ENCODE data around the gene SCN5A. TPM values are rescaled to one million over a fixed set of nuclear protein-coding genes. Genes with fewer than 3 reads are reported as not detected.

Gene SCN5A
- total RNA-seq, 1 donor from 2014 or later: 0.25 TPM

DNA sequence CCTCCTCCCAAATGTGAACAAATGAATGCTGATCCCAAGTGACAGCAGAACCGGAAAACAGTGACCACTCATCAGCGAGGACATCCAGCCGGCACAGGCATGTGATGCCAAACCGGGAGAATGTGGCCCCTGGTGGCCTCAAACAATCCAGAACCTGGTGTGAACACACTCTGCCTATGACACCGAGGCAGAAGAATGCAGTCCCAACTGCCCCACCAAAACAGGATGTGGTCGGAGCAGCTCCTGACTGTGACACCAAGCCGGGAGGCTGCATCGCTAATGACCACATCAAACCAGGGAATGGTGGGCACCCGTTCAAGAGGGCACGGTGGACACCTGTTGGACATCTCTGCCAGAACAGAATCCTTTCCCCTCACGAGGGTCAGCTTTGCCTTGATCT is 15.4 kb downstream of the SCN5A start:
- H3K4me1 Mint-ChIP-seq (ENCODE audit: low read depth): peaks cover 4% of the 10 kb centered on the region
- H3K36me3 Mint-ChIP-seq (ENCODE audit: low read depth): no peaks in the 10 kb centered on the region
- TF ChIP-seq, protein P1, sequence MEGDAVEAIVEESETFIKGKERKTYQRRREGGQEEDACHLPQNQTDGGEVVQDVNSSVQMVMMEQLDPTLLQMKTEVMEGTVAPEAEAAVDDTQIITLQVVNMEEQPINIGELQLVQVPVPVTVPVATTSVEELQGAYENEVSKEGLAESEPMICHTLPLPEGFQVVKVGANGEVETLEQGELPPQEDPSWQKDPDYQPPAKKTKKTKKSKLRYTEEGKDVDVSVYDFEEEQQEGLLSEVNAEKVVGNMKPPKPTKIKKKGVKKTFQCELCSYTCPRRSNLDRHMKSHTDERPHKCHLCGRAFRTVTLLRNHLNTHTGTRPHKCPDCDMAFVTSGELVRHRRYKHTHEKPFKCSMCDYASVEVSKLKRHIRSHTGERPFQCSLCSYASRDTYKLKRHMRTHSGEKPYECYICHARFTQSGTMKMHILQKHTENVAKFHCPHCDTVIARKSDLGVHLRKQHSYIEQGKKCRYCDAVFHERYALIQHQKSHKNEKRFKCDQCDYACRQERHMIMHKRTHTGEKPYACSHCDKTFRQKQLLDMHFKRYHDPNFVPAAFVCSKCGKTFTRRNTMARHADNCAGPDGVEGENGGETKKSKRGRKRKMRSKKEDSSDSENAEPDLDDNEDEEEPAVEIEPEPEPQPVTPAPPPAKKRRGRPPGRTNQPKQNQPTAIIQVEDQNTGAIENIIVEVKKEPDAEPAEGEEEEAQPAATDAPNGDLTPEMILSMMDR (IDR thresholded peaks at IDR 0.05): no peak
- peaks cover 47% of the 10 kb centered on the region for H3K27me3 Mint-ChIP-seq (ENCODE audit: low read depth)
- H3K4me3 Mint-ChIP-seq (ENCODE audit: unreplicated experiment): no peak overlapping the region
- no peak overlapping the region for H3K27ac Mint-ChIP-seq (ENCODE audit: unreplicated experiment)
- DNase-seq (ENCODE audit: low spot score): no peak
- H3K9me3 Mint-ChIP-seq (ENCODE audit: low read depth): no peaks in the 10 kb centered on the region

DNA sequence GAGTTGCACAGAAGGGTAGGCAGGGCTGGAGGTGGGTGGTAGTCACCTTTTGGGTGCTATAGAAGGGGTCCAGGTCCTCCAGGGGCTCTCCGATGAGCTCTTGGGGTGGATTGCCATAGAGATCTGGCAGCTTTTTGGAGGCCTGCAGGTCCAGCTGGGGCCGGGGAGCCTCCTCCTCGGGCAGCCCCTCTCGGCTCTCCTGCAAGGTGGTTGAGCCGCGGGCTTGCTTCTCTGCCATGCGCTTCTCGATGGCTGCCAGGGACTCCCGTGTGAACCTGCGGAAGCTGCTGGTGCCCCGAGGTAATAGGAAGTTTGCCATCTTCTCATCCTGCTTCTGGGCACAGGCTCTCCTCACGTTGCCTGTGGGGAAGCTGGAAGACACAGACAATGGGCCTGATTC is 16.5 kb downstream of the SCN5A start:
- H3K36me3 Mint-ChIP-seq (ENCODE audit: low read depth): no peaks in the 10 kb centered on the region
- peaks cover 37% of the 10 kb centered on the region for H3K27me3 Mint-ChIP-seq (ENCODE audit: low read depth)
- TF ChIP-seq, protein P1 (IDR thresholded peaks at IDR 0.05): no peak
- no peak overlapping the region for H3K4me3 Mint-ChIP-seq (ENCODE audit: unreplicated experiment)
- no peak overlapping the region for H3K27ac Mint-ChIP-seq (ENCODE audit: unreplicated experiment)
- H3K4me1 Mint-ChIP-seq (ENCODE audit: low read depth): peaks cover 4% of the 10 kb centered on the region
- no peaks in the 10 kb centered on the region for H3K9me3 Mint-ChIP-seq (ENCODE audit: low read depth)
- DNase-seq (ENCODE audit: low spot score): no peak

DNA sequence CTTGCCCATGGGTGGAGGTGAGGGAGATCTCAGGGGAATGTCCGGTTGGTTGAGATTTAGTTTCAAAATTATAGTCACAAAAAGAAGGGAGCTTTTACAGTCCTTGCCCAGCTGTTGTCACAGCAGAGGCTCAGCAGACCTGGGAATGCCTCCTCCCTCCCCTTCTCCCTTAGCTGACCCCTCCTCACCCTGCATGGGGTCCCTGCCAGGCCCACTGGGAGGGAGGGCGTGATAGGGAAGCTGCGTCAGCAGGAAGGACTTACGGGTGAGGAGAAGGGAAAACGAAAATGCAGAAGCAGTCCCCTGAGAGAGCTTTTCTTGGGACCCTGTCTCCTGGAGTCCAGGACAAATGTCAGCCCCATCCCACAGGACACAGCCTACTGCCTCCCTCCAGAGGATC is 18.9 kb downstream of the SCN5A start:
- Mint-ChIP-seq H3K36me3 (ENCODE audit: low read depth) (no peaks in the 10 kb centered on the region), H3K27me3 (ENCODE audit: low read depth) (peaks cover 20% of the 10 kb centered on the region), H3K9me3 (ENCODE audit: low read depth) (no peaks in the 10 kb centered on the region), H3K4me1 (ENCODE audit: low read depth) (peaks cover 4% of the 10 kb centered on the region), H3K27ac (ENCODE audit: unreplicated experiment) (no peak overlapping the region), H3K4me3 (ENCODE audit: unreplicated experiment) (no peak overlapping the region)
- DNase-seq (ENCODE audit: low spot score): no peak
- TF ChIP-seq, protein P1 (IDR thresholded peaks at IDR 0.05): no peak

DNA sequence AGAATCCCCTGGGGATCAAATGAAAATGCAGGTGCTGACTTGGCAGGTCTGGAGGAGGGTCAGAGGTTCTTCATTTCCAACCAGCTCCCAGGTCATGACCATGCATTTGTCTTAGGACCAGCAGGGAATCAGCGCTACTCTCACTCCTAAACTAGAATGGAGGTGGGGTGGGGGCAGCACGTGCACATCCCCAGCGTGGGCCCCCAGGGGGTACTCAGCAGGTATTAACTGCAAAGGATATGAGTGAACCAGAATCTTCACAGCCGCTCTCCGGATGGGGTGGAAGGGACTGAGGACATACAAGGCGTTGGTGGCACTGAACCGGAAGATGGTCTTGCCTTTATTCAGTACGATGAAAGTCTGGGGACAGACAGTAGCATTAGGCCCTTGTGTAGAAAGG is 19.4 kb downstream of the SCN5A start:
- TF ChIP-seq, protein P1 (IDR thresholded peaks at IDR 0.05): no peak
- DNase-seq (ENCODE audit: low spot score): no peak
- Mint-ChIP-seq H3K4me1 (ENCODE audit: low read depth) (peaks cover 4% of the 10 kb centered on the region), H3K36me3 (ENCODE audit: low read depth) (no peaks in the 10 kb centered on the region), H3K27ac (ENCODE audit: unreplicated experiment) (no peak overlapping the region), H3K4me3 (ENCODE audit: unreplicated experiment) (no peak overlapping the region), H3K27me3 (ENCODE audit: low read depth) (peaks cover 18% of the 10 kb centered on the region), H3K9me3 (ENCODE audit: low read depth) (no peaks in the 10 kb centered on the region)

DNA sequence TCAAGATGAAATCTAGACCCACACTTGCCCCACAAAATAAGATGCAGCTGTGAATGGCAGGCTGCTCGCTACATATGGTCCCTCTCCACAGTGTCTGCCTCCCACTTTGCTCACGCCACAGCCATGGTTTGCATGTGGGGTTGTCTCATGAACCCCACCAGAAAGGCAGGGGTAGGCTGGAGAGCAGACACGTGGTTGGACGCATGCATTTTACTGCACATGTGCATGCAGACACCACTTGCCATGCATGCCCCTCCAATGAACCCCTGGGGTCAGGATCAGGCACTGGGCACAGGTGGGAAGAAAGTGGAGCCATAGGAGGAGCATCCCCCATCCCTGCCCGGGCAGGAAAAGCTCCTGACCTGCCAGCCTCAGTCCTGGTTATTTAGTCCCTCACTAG is 20.7 kb downstream of the SCN5A start:
- H3K4me1 Mint-ChIP-seq (ENCODE audit: low read depth): peaks cover 2% of the 10 kb centered on the region
- DNase-seq (ENCODE audit: low spot score): no peak
- no peaks in the 10 kb centered on the region for H3K36me3 Mint-ChIP-seq (ENCODE audit: low read depth)
- TF ChIP-seq, protein P1 (IDR thresholded peaks at IDR 0.05): no peak
- peaks cover 11% of the 10 kb centered on the region for H3K27me3 Mint-ChIP-seq (ENCODE audit: low read depth)
- no peak overlapping the region for H3K27ac Mint-ChIP-seq (ENCODE audit: unreplicated experiment)
- H3K9me3 Mint-ChIP-seq (ENCODE audit: low read depth): no peaks in the 10 kb centered on the region
- H3K4me3 Mint-ChIP-seq (ENCODE audit: unreplicated experiment): no peak overlapping the region

Measured in chondrocyte (in vitro differentiated cells).